ENCODE measurements around the gene OSBPL6.
"Not testable (repeated sequence)": the region's sequence is repeated elsewhere in the genome, so short reads cannot be mapped to it uniquely, and the experiment has no call there.

The OSBPL6 gene

DNA sequence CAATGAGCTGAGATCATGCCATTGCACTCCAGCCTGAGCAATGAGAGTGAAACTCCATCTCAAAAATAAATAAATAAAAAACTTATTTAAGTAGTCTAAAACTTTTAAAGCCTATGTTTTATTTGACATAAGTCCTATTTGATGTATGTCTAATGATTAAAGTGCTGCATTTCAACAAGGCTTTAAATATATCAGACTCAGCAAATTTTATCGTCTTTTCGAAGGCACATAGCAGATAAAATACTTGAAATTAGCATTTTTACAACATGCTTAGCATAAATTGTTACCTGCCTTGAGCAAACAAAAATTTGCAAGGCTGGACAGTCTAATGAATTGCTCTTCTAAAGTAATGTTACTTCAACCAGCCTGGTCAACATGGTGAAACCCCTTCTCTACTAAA, 170.8 kb downstream of the OSBPL6 start:
- no peak for DNase-seq

GRCh38 chr2:178366412-178366811, 172.1 kb downstream of the OSBPL6 start:
- no peak for DNase-seq

DNA sequence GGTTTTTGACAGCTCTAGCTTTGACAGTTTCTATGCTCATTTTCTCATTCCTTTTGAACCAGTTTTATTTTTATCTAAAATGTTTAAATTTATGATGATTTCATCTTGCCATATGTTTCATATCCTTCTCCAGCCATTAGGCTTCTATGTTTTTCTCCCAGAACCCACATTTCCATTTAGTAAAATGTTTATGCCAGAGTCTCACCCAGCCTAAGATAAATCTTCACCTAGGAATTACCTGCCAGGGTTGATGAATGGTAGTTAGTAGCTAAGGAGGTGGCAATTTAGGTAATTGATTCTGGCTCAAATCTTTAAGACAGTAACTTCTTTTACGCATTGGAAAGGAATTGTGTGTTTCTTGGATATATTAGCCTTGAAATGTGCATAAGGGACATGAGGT, 173.0 kb downstream of the OSBPL6 start:
- no peak for DNase-seq

- DNase-seq, result no peak
Observed at GRCh38 chr2:178374865-178375264, 180.6 kb downstream of the OSBPL6 start.

DNA sequence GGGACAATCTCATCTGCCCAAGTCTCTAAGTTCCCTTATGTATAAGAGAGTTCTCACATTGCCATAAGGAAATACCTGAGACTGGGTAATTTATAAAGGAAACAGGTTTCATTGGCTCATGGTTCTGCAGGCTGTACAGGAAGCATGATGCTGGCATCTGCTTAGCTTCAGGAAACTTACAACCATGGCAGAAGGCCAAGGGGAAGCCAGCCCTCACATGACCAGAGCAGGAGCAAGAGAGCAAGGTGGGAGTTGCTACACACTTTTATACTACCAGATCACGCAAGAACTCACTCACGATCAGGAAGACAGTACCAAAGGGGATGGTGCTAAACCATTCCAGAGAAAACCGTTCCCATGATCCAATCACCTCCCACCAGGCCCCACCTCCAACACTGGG, 182.7 kb downstream of the OSBPL6 start:
- DNase-seq, result no peak

GRCh38 chr2:178379162-178380004, 185.1 kb downstream of the OSBPL6 start:
- DNase-seq, result no peak

DNA sequence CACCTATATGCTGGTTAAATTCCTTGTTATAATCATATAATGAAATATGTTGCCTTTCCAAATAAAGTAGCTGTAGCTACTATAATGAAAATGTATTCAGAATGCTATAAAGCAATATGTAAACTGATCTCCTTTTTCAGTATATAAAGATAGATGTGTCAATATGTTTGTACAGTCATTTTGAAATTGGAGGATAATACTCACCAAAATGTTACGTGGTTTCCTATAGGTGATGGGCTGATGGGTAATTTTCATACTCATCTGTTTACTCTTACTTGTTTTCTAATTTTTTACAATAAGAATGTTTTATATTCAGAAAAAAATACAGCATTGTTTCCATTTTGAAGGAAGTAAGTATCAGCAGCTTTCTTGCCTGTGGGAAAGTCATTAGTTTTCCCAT, 186.5 kb downstream of the OSBPL6 start:
- DNase-seq, result no peak

- DNase-seq, result no peak
Observed at GRCh38 chr2:178383718-178384117, 189.4 kb downstream of the OSBPL6 start.

DNA sequence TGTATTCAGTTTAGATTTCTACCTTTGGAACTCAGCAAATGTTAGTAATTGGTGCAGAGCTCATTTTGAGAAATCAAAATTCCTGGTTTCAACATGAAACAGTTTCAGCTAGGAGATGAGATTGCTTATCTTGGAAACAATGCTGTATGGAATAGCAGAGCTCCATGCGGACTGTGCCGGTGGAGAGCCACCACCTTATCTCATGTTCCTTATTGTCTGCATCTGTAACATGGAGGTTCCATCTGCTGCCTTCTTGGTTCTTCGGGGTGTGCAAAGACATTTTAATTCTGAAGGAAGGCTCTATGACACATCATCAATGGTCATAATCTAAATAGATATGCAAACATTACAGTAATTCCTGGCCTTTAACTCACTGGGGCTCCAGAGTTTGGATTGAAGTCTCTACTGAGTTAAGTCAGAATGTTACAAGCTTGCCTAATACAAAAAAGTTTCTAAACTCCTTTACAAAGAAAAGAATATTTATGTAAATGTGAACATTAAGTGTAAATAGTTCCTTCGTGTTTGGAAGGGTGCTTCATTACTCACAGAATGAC, 191.4 kb downstream of the OSBPL6 start:
- no peak for DNase-seq

DNA sequence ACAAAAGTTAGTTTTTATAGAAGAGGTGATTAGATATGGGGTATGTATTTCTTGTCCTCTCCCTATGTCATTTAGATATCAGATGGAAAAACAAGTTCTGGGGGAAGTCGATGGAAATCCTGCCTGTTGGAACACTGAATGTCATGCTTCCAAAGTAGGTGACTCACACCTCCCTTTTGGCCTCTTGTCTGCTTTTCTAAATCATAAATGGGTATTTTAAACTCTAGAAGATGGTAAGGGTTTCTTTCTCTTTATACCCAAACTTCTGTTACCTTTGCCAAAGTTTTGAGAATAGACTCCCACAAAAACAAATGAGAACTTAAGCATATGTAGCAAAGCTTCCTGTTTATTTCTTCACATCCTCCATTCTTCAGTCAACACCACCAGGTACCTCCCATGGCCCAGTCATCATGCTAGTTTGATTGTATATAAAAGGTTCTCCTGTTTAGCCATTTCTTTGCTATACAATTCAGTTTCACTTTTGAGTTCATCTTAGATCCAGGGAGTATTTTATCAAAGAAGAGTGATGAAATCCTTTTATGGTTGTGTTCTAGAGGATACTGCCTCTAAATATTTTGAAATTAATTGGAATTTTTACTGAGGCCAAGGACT, 192.8 kb downstream of the OSBPL6 start:
- DNase-seq, result no peak

DNA sequence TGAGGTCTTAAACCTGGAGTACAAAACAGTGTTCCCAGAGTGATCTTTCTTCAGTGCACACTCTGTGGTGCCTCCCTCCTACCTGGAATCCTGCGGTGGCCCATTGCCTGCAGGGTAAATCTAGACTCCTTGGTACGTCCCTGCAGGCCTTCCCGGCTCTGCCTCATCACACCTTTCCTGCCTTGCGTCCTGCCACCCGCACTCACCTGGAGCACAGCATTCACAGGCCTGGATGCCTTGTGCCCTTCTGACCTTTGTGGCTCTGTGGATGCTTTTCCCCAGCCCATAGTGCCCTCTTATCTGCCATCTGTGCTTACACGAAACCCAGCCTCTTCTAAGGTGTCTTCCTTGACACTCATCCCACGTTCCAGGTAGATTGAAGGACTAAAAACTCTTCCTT, 194.0 kb downstream of the OSBPL6 start:
- no peak for DNase-seq

- no peak for DNase-seq
Observed at GRCh38 chr2:178391701-178392100, 197.4 kb downstream of the OSBPL6 start.

GRCh38 chr2:178392215-178392614, 197.9 kb downstream of the OSBPL6 start:
- DNase-seq, result no peak

- DNase-seq, result no peak
Observed at GRCh38 chr2:178394859-178395258, 200.5 kb downstream of the OSBPL6 start.

DNA sequence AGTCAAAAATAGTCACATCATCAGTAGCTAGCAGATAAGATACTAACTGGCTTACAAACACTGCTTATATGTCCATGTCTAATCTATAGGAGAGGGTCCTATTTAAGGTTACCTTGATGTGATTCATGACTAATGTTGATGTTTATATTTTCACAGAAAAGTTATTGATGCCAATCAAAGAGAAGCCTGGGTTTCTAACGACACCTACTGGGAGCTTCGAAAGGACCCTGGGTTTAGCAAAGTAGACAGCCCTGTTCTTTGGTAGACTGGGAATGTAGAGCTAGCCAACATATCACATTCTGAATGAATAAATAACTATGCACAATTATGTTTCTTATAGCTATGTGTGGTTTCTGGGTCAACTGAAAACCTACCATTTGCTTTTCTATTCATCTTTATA, 201.0 kb downstream of the OSBPL6 start:
- no peak for DNase-seq

- no peak for DNase-seq
Observed at GRCh38 chr2:178395941-178396570, 201.7 kb downstream of the OSBPL6 start.

DNA sequence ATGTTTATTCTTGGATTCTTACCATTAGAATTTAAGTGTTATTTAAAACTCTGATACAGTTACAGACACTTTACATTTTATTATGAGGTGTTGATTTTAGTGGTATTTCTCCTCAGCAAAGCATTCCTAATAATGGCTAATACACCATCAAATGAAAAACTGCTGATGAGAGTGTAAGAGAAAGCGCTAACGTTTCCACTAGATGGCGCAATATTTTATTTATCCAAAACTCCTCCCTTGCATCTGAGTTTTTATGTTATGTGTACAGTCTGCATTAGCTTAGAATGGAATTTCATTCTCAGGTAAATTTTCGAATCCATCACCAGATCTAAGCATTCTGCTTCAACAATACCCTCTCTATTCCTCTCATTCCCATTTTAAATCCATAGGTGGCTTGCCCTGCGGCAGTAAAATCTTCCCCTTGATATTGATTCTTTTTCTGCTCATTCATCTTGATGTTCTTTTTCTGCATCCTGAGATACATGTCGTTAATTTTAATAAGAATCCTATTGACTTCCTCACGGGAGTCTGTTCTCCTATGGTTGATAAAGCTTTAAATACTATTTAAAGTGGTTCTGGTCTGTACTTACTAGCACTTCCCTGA, 202.8 kb downstream of the OSBPL6 start:
- no peak for DNase-seq

GRCh38 chr2:178401994-178402437, 207.7 kb downstream of the OSBPL6 start:
- DNase-seq, result no peak

- DNase-seq, result no peak
Observed at GRCh38 chr2:178403671-178404306, 209.5 kb downstream of the OSBPL6 start.

- no peak for DNase-seq
Observed at GRCh38 chr2:178404368-178404767, 210.1 kb downstream of the OSBPL6 start.

DNA sequence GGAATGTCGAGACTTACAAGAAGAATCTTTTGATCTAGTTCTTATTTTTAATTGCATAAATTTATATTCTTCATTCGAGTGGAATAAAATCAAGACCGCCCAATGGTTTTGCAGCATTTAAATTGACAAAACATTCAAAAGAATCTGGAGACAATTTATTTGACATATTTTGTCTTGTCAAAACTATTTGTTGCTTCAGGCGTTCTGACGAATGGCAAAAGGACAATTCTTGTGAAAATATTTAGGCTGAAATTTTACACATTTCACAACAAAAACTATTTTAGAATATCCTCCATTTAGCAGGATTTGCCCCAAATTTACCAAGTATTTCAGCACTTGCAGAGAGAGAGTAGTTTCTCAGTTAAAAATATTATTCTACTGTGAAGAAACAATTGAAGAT, 214.9 kb downstream of the OSBPL6 start:
- DNase-seq, result no peak

DNA sequence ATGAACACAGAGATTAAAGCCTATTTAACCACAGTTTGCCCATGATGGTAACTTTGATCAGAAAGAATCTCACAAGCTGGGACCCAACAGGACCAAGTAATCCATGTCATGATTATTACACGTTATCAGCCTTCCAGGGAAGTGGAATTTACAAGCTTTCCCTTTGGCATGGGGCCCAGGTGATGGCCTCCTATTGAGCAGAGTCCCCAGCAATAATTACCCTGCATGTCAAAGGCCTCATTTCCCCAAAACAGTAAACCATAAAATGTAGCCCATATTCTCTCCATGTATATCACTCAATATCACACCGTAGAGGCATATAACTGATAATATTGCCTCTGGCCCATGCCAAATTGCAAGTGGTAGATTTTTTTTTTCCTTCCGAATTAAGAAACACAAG, 217.7 kb downstream of the OSBPL6 start:
- DNase-seq, result no peak

DNA sequence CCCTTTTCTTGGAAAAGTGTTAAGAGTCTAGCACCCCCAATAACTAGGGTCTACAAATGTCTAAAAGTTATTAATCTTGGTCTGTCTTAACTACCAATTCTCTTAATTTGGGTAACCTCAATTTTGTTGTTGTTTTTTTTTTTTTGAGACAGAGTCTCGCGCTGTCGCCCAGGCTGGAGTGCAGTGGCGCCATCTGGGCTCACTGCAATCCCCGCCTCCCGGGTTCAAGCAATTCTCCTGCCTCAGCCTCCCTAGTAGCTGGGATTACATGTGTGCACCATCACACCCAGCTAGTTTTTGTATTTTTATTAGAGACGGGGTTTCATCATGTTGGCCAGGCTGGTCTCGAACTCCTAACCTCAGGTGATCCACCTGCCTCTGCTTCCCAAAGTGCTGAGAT, 218.1 kb downstream of the OSBPL6 start:
- not testable (repeated sequence) for DNase-seq

Measured in stimulated activated CD4-positive, alpha-beta T cell treated with anti-CD3 and anti-CD28 coated beads, Interleukin-4, amount 100 ng/mL, for 1 hour (primary cell).